ENCODE measurements around the gene BCKDK. TPM values are rescaled to one million over a fixed set of nuclear protein-coding genes. Genes with fewer than 3 reads are reported as not detected.
A peak's percentile ranks its signal among the peaks of the same experiment; 100 is the strongest.

BCKDK gene
- total and polyA plus RNA-seq, 2 of the 13 experiments (the other 11 are each of a cell fraction or from before 2014, with no cell fraction given), result 24.9 to 42.6 TPM

DNA sequence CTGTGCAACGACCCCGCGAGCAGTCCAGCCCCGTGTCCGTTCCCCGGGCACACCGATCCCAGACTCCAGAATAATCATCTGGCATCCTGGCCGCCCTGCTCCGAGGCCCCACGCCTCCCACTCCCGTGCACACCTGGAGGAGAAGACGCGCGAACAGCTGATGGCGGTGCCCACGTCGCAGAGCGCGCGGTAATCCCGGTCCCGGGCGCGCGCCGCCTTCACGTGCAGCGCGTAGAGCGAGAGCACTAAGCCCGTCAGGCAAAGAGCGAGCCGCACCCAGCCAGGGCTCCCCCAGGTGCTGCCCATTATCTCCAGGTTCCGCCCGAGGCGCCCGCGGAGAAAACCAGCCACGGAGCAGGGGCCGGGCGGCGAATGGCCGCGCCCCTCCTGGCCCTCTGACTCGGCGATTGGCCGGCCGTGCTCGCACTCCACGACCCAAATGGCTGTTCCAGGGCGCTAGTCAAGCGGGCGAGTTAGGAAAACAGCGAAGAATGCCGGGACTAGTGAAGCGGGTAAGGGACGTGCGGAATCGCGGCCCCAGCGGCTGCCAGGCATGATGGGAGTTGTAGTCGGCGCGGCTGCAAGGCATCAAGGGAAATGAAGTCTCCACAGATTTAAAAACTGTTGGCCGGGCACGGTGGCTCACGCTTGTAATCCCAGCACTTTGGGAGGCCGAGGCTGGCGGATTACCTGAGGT, 13.6 kb upstream of the BCKDK start, which contains the start of gene VKORC1 (continued):
- TF ChIP-seq ZZZ3 (CRISPR knock-in tag; IDR thresholded peaks at IDR 0.05; ENCODE audit: borderline replicate concordance) (no peak), ZNF138 (CRISPR knock-in tag; IDR thresholded peaks at IDR 0.05; ENCODE audit: low read depth) (peak; percentile 55; the same call in 1 of the 2 replicates), ZNF510 (CRISPR knock-in tag; IDR thresholded peaks at IDR 0.05; ENCODE audit: low read depth) (0 out of 2 replicates have a peak, but pooled peaks have one; percentile 22), NAIF1 (CRISPR knock-in tag; IDR thresholded peaks at IDR 0.05; ENCODE audit: borderline replicate concordance) (peak; percentile 98), ZNF781 (CRISPR knock-in tag; IDR thresholded peaks at IDR 0.05; ENCODE audit: borderline replicate concordance, not compliant biosample characterization) (peak; percentile 46), NCOA1 (CRISPR knock-in tag; IDR thresholded peaks at IDR 0.05) (peak; percentile 86; the same call in 1 of the 2 replicates), SP140L (CRISPR knock-in tag; IDR thresholded peaks at IDR 0.05; ENCODE audit: borderline replicate concordance) (no peak), ARID2 (CRISPR knock-in tag; IDR thresholded peaks at IDR 0.05; ENCODE audit: borderline replicate concordance) (no peak), ZNF251 (CRISPR knock-in tag; IDR thresholded peaks at IDR 0.05) (no peak), MTA3 (CRISPR knock-in tag; IDR thresholded peaks at IDR 0.05) (no peak), ZNF326 (CRISPR knock-in tag; IDR thresholded peaks at IDR 0.05; ENCODE audit: borderline replicate concordance) (peak; percentile 14; the same call in 1 of the 2 replicates), ZNF160 (CRISPR knock-in tag; IDR thresholded peaks at IDR 0.05) (peak; percentile 79), ZNF713 (CRISPR knock-in tag; IDR thresholded peaks at IDR 0.05) (no peak), TBP (CRISPR knock-in tag; IDR thresholded peaks at IDR 0.05) (no peak; the same call in 1 of the 2 replicates), SRF (IDR thresholded peaks at IDR 0.05; ENCODE audit: low read depth, low read length) (no peak), TSC22D2 (CRISPR knock-in tag; IDR thresholded peaks at IDR 0.05; ENCODE audit: borderline replicate concordance) (peak; percentile 86; the same call in 1 of the 2 replicates)
- TF ChIP-seq, protein P1, sequence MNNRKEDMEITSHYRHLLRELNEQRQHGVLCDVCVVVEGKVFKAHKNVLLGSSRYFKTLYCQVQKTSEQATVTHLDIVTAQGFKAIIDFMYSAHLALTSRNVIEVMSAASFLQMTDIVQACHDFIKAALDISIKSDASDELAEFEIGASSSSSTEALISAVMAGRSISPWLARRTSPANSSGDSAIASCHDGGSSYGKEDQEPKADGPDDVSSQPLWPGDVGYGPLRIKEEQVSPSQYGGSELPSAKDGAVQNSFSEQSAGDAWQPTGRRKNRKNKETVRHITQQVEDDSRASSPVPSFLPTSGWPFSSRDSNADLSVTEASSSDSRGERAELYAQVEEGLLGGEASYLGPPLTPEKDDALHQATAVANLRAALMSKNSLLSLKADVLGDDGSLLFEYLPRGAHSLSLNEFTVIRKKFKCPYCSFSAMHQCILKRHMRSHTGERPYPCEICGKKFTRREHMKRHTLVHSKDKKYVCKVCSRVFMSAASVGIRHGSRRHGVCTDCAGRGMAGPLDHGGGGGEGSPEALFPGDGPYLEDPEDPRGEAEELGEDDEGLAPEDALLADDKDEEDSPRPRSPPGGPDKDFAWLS (CRISPR knock-in tag; IDR thresholded peaks at IDR 0.05; ENCODE audit: borderline replicate concordance), result no peak
- TF ChIP-seq, protein P2, sequence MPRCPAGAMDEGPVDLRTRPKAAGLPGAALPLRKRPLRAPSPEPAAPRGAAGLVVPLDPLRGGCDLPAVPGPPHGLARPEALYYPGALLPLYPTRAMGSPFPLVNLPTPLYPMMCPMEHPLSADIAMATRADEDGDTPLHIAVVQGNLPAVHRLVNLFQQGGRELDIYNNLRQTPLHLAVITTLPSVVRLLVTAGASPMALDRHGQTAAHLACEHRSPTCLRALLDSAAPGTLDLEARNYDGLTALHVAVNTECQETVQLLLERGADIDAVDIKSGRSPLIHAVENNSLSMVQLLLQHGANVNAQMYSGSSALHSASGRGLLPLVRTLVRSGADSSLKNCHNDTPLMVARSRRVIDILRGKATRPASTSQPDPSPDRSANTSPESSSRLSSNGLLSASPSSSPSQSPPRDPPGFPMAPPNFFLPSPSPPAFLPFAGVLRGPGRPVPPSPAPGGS (CRISPR knock-in tag; IDR thresholded peaks at IDR 0.05), result peak; percentile 21; the same call in 1 of the 2 replicates
- TF ChIP-seq, protein P3, sequence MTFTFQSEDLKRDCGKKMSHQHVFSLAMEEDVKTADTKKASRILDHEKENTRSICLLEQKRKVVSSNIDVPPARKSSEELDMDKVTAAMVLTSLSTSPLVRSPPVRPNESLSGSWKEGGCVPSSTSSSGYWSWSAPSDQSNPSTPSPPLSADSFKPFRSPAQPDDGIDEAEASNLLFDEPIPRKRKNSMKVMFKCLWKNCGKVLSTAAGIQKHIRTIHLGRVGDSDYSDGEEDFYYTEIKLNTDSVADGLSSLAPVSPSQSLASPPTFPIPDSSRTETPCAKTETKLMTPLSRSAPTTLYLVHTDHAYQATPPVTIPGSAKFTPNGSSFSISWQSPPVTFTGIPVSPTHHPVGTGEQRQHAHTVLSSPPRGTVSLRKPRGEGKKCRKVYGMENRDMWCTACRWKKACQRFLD (CRISPR knock-in tag; IDR thresholded peaks at IDR 0.05; ENCODE audit: borderline replicate concordance), result peak; percentile 71
- TF ChIP-seq, protein P4, sequence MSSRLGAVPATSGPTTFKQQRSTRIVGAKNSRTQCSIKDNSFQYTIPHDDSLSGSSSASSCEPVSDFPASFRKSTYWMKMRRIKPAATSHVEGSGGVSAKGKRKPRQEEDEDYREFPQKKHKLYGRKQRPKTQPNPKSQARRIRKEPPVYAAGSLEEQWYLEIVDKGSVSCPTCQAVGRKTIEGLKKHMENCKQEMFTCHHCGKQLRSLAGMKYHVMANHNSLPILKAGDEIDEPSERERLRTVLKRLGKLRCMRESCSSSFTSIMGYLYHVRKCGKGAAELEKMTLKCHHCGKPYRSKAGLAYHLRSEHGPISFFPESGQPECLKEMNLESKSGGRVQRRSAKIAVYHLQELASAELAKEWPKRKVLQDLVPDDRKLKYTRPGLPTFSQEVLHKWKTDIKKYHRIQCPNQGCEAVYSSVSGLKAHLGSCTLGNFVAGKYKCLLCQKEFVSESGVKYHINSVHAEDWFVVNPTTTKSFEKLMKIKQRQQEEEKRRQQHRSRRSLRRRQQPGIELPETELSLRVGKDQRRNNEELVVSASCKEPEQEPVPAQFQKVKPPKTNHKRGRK (CRISPR knock-in tag; IDR thresholded peaks at IDR 0.05), result no peak
- TF ChIP-seq, protein P5, sequence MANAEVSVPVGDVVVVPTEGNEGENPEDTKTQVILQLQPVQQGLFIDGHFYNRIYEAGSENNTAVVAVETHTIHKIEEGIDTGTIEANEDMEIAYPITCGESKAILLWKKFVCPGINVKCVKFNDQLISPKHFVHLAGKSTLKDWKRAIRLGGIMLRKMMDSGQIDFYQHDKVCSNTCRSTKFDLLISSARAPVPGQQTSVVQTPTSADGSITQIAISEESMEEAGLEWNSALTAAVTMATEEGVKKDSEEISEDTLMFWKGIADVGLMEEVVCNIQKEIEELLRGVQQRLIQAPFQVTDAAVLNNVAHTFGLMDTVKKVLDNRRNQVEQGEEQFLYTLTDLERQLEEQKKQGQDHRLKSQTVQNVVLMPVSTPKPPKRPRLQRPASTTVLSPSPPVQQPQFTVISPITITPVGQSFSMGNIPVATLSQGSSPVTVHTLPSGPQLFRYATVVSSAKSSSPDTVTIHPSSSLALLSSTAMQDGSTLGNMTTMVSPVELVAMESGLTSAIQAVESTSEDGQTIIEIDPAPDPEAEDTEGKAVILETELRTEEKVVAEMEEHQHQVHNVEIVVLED (CRISPR knock-in tag; IDR thresholded peaks at IDR 0.05; ENCODE audit: borderline replicate concordance), result peak; percentile 96
